HG03135 (cell line): ENCODE results near the gene ZCCHC4.

Experiments used
- ATAC-seq: cut with Tn5 transposase; IDR thresholded peaks from one replicate; pipeline ENCODE4 v1.9.1; 2021; ENCODE audit warnings: mild to moderate bottlenecking, moderate library complexity; ENCODE audit not compliant: unreplicated experiment

The ZCCHC4 gene, protein sequence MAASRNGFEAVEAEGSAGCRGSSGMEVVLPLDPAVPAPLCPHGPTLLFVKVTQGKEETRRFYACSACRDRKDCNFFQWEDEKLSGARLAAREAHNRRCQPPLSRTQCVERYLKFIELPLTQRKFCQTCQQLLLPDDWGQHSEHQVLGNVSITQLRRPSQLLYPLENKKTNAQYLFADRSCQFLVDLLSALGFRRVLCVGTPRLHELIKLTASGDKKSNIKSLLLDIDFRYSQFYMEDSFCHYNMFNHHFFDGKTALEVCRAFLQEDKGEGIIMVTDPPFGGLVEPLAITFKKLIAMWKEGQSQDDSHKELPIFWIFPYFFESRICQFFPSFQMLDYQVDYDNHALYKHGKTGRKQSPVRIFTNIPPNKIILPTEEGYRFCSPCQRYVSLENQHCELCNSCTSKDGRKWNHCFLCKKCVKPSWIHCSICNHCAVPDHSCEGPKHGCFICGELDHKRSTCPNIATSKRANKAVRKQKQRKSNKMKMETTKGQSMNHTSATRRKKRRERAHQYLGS

DNA sequence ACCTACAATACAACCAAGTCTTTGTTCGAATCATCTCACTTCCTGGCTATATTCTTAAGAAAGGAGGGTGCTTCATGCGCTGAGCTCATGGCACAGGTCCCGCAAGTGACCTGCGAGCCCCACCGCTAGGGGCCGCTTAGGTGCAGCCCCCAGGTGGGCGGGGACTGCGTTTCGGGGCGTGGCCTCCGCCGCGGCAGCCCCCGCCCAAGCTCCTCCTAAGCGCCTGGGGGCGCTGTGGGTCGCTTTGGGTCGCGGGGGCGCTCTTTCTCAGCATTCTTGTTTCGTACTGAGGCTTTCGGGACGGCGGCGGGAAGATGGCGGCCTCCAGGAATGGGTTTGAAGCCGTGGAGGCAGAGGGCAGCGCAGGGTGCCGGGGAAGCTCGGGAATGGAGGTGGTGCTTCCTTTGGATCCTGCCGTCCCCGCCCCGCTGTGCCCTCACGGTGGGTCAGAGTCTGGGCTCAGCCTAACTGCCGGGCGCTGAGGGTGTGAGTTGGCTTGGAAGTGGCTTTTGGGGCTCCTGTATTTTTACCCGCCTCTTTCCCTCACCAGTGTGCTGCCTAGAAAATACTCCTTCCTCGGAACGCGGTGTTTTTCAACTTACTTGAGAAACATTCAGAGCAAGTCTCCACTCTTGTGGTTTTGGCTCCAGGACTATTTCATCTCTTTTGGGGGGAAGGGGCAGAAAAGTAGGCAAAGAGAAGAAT is at the start of gene ZCCHC4:
Gene ZCCHC4 (plus strand): TSS at position 279 of the 705 bp plus-strand sequence. CDS start 36 bp downstream, at position 315.
- ATAC-seq, result peak; percentile 82

DNA sequence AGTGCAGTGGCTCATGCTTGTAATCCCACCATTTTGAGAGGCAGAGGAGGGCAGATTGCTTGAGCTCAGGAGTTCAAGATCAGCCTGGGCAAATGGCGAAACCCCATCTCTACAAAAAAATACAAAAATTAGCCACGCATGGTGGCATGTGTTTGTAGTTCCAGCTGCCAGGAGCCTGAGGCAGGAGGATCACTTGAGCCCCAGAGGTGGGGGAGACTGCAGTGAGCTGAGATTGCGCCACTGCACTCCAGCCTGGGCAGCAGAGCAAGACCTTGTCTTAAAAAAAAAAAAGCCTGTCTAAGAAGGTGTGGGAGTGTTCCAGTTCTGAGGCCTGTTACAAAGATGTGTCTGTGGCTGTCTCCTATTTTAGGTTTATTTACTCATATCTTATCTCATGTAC is 40.7 kb upstream of the ZCCHC4 start:
- no peak for ATAC-seq

DNA sequence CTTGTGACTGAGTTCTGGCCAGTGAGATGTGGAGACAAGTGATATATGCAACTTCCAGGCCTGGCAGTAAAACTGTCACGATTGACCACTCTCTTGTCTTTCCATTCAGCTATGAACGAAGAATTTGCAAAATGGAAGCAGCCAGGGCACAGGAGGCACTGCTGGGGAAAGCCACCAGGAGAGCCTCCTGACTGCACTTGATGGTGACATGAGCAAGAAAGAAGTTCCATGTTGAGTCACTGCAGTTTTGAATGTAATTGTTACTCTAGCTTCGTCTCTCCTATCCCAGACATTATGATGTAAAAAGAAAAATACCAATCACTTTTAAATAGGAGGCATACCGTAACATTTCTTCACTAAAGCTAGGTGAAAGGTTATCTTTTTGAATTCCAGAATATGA is 32.4 kb upstream of the ZCCHC4 start:
- ATAC-seq, result no peak

DNA sequence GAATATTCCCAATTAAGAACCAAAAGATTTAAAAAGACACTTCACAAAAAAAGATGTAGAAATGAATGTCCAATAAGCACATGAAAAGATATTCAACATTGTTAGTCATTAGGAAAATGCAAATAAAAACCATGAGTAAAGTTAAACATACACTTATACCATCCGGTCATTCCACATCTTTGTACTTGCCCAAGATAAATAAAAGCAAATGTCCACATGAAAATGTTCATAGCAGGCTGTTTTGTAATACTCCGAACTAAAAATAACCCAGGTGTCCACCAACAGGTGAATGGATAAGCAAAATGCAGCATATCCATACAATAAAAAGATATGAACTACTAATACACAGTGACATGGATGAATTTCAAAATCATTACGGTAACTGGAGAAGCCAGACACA is 28.6 kb upstream of the ZCCHC4 start:
- ATAC-seq, result no peak

DNA sequence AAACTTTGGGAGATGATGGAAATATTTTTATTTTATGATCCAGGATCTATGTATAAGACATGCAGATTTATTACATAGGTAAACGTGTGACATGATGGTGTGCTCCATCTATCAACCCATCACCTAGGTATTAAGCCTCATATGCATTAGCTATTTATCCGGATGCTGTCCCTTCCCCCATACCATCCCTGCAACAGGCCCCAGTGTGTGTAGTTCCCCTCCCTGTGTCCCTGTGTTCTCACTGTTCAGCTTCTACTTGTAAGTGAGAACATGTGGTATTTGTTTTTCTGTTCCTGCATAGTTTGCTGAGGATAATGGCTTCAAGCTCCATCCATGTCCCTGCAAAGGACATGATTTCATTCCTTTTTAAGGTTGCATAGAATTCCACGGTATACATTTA is 28.1 kb upstream of the ZCCHC4 start:
- ATAC-seq, result no peak

DNA sequence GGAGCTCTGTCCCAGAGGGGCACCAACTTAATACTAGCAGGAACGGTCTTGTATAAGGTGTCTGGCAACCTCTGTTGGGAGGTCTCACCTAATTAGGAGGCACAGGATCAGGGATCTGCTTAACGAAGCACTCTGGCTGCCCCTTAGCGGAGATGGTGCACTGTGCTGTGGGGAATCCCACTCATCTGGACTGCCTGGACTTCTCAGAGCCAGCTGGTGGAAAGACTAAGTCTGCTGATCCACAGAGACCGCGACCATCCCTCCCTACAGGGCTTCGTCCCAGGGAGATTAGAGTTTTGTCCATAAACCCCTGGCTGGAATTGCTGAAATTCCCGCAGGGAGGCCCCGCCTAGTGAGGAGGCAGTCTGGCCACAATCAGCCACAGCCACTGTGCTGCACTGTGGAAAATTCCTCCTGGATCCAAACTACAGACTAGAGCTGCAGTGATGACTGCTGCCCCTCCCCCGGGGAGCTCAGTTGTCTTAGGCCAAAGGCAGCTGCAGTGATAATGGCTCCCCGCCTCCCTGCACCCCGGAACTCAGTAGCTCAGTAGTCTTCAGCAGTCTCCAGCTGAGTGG is 22.0 kb upstream of the ZCCHC4 start:
- ATAC-seq, result no peak

DNA sequence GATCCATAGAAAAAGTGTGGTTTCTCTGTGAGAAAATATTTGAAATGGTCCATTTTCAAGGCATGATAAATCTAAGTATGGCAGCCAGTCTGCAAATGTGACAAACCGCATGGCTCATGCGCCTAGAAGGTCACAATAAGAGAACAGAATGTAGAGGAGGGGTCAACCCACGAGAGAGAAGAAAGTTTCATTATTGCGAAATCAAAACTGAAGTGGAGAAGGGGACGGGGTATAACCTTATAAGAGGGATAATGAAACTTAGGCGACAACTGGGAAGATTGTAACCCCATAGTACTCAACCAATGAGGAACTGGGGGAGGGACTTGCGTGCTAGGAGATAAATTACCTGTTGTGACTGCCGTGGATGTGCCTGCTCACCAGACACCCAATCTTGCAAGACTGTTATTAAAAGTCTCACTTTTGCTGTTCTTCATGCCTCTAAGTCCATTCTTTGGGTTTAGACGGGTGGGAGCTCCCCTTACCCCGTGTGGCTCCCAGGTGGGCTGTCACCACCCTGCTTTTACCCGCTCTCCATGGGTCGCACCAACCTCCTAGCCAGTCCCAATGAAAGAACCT is 21.3 kb upstream of the ZCCHC4 start:
- no peak for ATAC-seq

DNA sequence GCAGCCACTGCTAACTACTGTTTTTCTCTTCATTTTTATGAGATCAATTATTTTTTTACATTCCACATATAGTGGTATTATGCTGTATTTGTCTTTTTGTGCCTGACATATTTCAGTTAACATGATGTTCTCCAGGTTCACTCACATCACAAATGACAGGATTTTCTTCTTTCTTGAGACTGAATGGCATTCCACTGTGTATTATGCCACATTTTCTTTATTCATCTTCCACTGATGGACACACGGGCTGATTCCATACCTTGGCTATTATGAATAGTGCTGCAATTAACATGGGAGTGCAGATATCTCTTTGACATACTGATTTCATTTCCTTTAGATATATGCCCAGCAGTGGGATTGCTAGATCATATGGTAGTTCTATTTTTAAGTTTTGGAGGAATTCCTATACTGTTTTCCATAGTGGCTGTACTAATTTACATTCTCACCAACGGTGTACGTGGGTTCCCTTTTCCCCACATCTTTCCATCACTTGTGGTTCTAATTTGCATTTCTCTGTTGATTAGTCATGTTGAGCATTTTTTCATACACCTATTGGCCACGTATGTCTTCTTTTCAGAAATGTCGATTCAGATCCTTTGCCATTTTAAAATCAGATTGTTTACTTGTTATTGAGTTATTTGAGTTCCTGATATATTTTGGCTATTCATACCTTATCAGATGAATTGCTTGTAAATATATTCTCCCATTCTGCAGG is 14.9 kb upstream of the ZCCHC4 start:
- no peak for ATAC-seq

GRCh38 chr4:25299476-25300203 is 12.9 kb upstream of the ZCCHC4 start:
- ATAC-seq, result no peak

GRCh38 chr4:25301471-25301870 is 11.1 kb upstream of the ZCCHC4 start:
- ATAC-seq, result no peak

- no peak for ATAC-seq
These were observed 9.9 kb upstream of the ZCCHC4 start for GRCh38 chr4:25302626-25303025.

- no peak for ATAC-seq
These were observed 9.0 kb upstream of the ZCCHC4 start for GRCh38 chr4:25303578-25303977.

- no peak for ATAC-seq
These were observed 6.0 kb upstream of the ZCCHC4 start for GRCh38 chr4:25306518-25307057.

GRCh38 chr4:25307596-25307995 is 5.0 kb upstream of the ZCCHC4 start:
- no peak for ATAC-seq

GRCh38 chr4:25308306-25308705 is 4.3 kb upstream of the ZCCHC4 start:
- no peak for ATAC-seq

DNA sequence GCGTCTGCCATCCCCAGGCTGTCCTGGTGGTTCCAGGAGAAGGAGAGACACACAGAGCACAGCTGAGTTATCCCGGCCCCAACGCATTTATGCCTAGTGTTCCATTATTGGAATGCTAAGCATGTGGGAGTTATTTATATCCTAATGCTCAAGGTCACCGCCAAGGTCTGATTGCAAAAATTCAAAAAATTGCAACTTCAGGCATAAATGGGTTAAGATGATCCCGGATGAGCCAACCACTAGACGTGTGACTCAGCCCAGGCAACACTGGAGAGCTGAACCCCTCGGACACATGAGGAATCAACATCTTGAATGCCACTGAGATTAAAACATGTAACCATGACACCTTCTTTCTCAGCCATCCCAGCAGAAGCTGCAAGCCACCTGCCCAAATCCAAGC is 3.8 kb upstream of the ZCCHC4 start:
- no peak for ATAC-seq

GRCh38 chr4:25310066-25310802 is 2.3 kb upstream of the ZCCHC4 start:
- ATAC-seq, result peak; percentile 66

DNA sequence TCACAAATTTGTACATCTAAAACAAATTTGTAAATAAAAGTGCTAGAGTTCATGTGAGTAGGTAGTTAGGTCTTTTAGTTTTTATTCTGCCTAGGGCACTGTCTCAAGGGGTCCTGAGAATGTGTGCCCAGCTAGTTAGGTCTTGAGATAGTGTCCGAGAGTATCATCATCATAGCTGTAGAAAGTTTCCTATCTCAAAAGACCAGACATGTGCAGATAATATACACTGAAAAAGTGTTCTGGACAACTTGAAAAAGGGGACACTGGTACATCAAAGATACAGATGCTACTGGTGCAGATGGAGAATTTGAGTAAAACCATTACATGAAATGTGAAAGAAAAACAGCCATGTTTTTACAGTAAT is 1.8 kb upstream of the ZCCHC4 start:
- ATAC-seq, result peak; percentile 13

DNA sequence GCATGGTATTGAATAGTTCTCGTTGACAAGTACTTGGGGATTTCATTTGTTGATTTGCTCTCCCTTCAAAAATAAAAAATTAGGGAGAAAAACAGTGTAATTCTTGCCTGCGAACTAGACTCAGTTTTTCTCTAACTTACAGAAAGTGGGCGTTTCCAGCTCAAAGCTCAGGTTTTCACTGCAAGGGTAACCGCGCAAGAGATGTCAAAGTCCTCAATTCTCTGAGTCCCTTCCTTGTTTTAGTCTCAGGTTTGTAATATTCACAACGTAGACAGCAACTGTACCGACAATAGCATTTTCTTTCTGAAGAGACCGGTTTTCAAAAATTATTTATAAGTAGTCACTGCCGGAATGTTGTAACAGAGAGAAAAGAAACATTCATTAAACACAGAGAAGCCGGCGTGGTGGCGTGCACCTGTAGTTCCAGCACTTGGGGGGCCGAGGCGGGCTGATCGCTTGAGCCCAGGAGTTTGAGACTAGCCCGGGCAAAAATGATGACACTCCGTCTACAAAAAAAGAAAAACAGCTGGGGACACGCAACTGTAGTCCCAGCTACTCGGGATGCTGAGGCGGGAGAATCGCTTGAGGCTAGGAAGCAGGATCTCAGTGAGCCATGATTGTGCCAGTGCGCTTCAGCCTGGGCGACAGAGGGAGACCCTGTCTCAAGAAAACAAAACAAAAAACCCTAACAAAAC is 774 bp downstream of the ZCCHC4 start:
- ATAC-seq, result no peak
